ENCODE results near the gene SLC28A3.

GRCh38 chr9:84271921-84272556 is 68.5 kb downstream of the SLC28A3 start:
- TF ChIP-seq POLR2A (IDR thresholded peaks at IDR 0.05) (no peak), CTCF (IDR thresholded peaks at IDR 0.05 in 4 of 5, conservative IDR thresholded peaks at IDR 0.05 in 1 of 5) (no peak)
